ENCODE measurements around the gene LFNG.
"Not testable (repeated sequence)": the region's sequence is repeated elsewhere in the genome, so short reads cannot be mapped to it uniquely, and the experiment has no call there.

LFNG gene

DNA sequence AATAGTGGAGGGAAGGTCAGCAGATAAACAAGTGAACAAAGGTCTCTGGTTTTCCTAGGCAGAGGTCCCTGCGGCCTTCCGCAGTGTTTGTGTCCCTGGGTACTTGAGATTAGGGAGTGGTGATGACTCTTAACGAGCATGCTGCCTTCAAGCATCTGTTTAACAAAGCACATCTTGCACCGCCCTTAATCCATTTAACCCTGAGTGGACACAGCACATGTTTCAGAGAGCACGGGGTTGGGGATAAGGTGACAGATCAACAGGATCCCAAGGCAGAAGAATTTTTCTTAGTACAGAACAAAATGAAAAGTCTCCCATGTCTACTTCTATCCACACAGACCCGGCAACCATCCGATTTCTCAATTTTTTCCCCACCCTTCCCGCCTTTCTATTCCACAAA lies 14.0 kb downstream of the LFNG start:
- not testable (repeated sequence) for H3K4me3 ChIP-seq (ENCODE audit: low read length); DNase-seq (ENCODE audit: low read depth)

- H3K4me3 ChIP-seq (ENCODE audit: low read length); DNase-seq (ENCODE audit: low read depth): not testable (repeated sequence)
Measured at GRCh38 chr7:2534214-2534613, 14.6 kb downstream of the LFNG start.

DNA sequence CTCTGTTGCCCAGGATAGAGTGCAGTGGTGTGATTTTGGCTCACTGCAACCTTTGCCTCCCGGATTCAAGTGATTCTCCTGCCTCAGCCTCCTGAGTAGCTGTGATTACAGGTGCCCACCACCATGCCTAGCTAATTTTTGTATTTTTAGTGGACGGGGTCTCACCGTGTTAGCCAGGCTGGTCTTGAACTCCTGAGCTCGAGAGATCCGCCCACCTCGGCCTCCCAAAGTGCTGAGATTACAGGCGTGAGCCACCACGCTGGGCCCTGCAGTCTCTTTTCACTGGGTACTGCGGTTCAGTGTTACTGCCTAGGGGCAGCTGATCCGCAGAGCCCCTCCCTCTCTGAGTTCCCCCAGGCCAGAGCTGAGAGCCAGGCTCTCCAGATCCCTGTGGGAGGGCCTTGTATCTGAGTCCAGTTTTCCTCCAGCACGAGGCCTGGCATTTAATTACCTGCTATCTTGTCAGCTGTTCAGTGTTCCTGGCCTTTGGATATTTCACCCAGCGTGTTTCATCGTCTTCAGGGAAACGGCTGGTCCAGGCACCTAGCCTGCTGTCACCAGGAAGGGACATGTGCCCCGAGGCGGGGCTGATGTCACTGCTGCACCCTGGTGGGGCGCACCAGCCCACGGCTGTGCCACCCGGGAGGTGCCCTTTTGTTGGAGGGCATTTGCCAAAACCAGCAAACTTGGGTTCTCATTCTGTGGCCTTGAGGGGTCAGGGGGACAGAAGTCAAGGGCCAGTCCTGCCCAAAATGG lies 16.5 kb downstream of the LFNG start:
- H3K4me3 ChIP-seq (ENCODE audit: low read length); DNase-seq (ENCODE audit: low read depth): not testable (repeated sequence)

DNA sequence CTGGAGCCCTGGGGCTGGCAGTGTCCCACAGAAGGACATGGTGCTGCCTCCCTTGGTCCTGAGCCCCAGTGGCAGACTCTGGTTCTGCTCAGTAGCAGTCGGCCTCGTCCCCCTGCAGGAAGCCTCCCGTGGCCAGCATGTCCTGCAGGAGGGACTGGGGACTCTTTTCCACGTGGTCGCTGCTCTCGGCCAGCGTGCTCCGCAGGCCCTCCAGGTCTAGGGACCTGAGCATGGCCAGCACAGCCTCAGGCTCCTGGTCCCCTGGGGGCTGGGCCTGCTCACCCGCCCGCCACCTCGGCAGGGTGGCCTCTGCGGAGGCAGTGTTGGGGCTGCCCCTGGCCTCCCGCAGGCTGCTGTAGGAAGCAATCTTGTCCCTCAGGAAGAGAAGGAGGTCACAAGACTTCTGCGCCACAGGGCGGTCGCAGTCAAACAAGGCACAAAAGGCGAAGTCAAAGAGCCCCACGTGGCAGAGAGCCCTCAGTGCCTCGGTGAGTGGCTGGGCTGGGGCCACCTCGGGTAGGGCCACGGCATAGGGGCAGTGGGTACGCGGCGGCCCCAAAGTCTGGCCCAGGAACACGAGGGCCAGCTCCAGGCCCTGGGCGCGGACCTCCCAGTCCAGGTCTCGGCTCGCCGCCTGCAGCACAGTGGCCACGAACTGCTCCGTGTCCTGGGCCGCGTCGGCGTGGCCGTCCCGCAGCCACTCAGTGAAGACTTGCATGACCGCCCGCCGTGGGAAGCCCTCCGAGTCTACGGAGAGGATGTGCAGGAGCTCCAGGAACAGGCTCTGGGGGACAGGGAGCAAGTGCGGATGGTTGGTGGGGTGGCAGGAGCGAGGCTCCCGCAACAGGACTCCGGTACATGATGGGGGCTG lies 18.6 kb downstream of the LFNG start:
- no peak for TF ChIP-seq CTCF (conservative IDR thresholded peaks at IDR 0.05; ENCODE audit: low read length)
- H3K4me3 ChIP-seq (ENCODE audit: low read length): no peak overlapping the region
- no peak for DNase-seq (ENCODE audit: low read depth)

GRCh38 chr7:2539031-2539911 lies 19.7 kb downstream of the LFNG start:
- H3K4me3 ChIP-seq (ENCODE audit: low read length): no peak overlapping the region
- no peak for DNase-seq (ENCODE audit: low read depth)
- TF ChIP-seq CTCF (conservative IDR thresholded peaks at IDR 0.05; ENCODE audit: low read length): no peak

DNA sequence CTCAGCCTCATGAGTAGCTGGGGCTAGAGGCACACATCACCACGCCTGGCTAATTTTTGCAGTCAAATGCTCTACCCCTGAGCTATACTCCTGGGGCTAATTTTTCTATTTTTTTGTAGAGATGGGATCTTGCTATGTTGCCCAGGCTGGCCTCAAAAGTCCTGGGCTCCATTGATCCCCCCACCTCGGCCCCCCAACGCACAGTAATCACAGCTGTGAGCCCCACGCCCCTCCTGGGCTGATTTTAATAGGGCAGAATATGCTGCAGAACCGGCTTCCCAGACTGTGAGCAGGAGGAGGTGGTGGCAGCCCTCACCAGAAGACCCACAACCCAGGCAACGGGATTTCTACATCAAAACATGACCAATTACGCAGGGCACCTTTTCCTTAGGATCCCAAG lies 20.6 kb downstream of the LFNG start:
- no peak for DNase-seq (ENCODE audit: low read depth)
- no peak for TF ChIP-seq CTCF (conservative IDR thresholded peaks at IDR 0.05; ENCODE audit: low read length)
- no peak overlapping the region for H3K4me3 ChIP-seq (ENCODE audit: low read length)

DNA sequence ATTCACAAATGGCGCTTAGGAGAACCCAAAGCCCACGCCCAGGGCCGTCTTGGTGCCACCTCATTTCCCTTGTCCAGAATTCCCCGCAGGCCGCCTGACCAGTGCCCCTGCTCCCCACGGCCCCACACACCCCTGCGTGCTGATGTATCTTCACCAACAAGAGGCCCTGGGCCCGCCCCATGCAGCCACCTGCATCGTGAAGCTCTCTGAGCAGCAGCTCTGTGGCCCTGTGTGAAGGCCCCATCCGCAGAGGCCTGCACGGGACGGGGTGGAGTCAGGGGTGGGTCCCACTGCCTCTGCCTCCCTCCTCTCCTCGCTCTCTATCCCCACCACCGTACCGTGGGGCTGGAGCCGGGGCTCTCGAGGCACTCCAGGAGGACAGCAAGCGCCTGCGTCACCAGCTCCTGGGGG lies 21.1 kb downstream of the LFNG start:
- no peak for DNase-seq (ENCODE audit: low read depth)
- no peak overlapping the region for H3K4me3 ChIP-seq (ENCODE audit: low read length)
- no peak for TF ChIP-seq CTCF (conservative IDR thresholded peaks at IDR 0.05; ENCODE audit: low read length)

- DNase-seq (ENCODE audit: low read depth): no peak
- H3K4me3 ChIP-seq (ENCODE audit: low read length): no peak overlapping the region
- no peak for TF ChIP-seq CTCF (conservative IDR thresholded peaks at IDR 0.05; ENCODE audit: low read length)
Measured at GRCh38 chr7:2541291-2542010, 21.9 kb downstream of the LFNG start.

All from AG10803 (cell line).